Smooth muscle cell (in vitro differentiated cells): ENCODE data around the gene SPNS2. TPM values are rescaled to one million over a fixed set of nuclear protein-coding genes. Genes with fewer than 3 reads are reported as not detected.

ENCODE experiments used
- DNase-seq: peaks from one replicate; lab custom pipeline; 2025; ENCODE audit not compliant: unreplicated experiment; lab: John Stamatoyannopoulos, UW
- H2AFZ ChIP-seq: fragments of 200-600 bp; sonication (generic); 2 replicates; pipeline ENCODE4 v1.6.0; 2016; ENCODE audit warnings: antibody characterized with exemption, low read depth, mild to moderate bottlenecking
- H3F3A ChIP-seq: fragments of 200-600 bp; sonication (generic); 2 replicates; pipeline ENCODE4 v1.6.0; 2017; ENCODE audit warnings: antibody characterized with exemption, low read depth
- H3K27ac ChIP-seq: fragments of 200-600 bp; sonication (generic); 2 replicates; pipeline ENCODE4 v1.5.1; 2016; ENCODE audit warnings: low read depth, mild to moderate bottlenecking
- H3K27me3 ChIP-seq: fragments of 200-600 bp; sonication (generic); 2 replicates; pipeline ENCODE4 v1.6.1; 2016; ENCODE audit warnings: low read depth, mild to moderate bottlenecking
- H3K36me3 ChIP-seq: fragments of 200-600 bp; sonication (generic); 2 replicates; pipeline ENCODE4 v1.5.1; 2016; ENCODE audit warnings: low read depth
- H3K4me1 ChIP-seq: fragments of 200-600 bp; sonication (generic); 2 replicates; pipeline ENCODE4 v1.5.1; 2016; ENCODE audit warnings: low read depth
- H3K4me2 ChIP-seq: fragments of 200-600 bp; sonication (generic); 2 replicates; pipeline ENCODE4 v1.6.0; 2016; ENCODE audit warnings: mild to moderate bottlenecking
- H3K4me3 ChIP-seq: fragments of 200-600 bp; sonication (generic); 2 replicates; pipeline ENCODE4 v1.5.1; 2016; ENCODE audit warnings: mild to moderate bottlenecking
- H3K79me2 ChIP-seq: fragments of 200-600 bp; sonication (generic); 2 replicates; pipeline ENCODE4 v1.6.0; 2016; ENCODE audit warnings: low read depth, mild to moderate bottlenecking
- H3K9ac ChIP-seq: fragments of 200-600 bp; sonication (generic); 2 replicates; pipeline ENCODE4 v1.6.0; 2016; ENCODE audit warnings: low read depth
- H3K9me3 ChIP-seq: fragments of 200-600 bp; sonication (generic); replicated peaks from 2 replicates; pipeline ENCODE4 v1.5.1; 2016; ENCODE audit warnings: low read depth
- H4K20me1 ChIP-seq: fragments of 200-600 bp; sonication (generic); 2 replicates; pipeline ENCODE4 v1.6.0; 2016; ENCODE audit warnings: low read depth
- CTCF ChIP-seq: fragments of 200-600 bp; sonication (generic); IDR thresholded peaks from 2 replicates; pipeline ENCODE4 v1.5.1; 2017; ENCODE audit warnings: borderline replicate concordance, mild to moderate bottlenecking, antibody characterized with exemption; ENCODE audit not compliant: insufficient read depth, poor library complexity, severe bottlenecking
- WGBS: methylation state at CpG from one replicate; pipeline ENCODE4 v1.1.7; 2016; ENCODE audit warnings: low lambda C conversion rate; 5-methylcytosine and 5-hydroxymethylcytosine counted together
- polyA plus RNA-seq: library from polyadenylated mRNA; unstranded; fragments of >200 nt; fragmentation: Nextera tagmentation; extraction: Ambion mirVana; gene quantifications from 2 replicates; pipeline ENCODE4 v1.2.1, GENCODE V29; 2016
- total RNA-seq: library from RNA; depleted of rRNA; stranded (reverse); fragments of >200 nt; gene quantifications from 2 replicates; pipeline ENCODE4 v1.2.3, GENCODE V29; 2014

Gene SPNS2
- total and polyA plus RNA-seq, 2 experiments from 2014 or later, result 5.1 to 16.5 TPM

- Histone ChIP-seq H3K4me1 (peaks cover 17% of the 10 kb centered on the region), H3K27me3 (no peaks in the 10 kb centered on the region)
These were observed 19.2 kb upstream of the SPNS2 start for GRCh38 chr17:4479340-4479981.

GRCh38 chr17:4479982-4480751 lies 18.5 kb upstream of the SPNS2 start:
- peaks cover 17% of the 10 kb centered on the region for H3K4me1 ChIP-seq
- no peak overlapping the region for H3K4me2 ChIP-seq

More at GRCh38 chr17:4479340-4479981, 19.2 kb upstream of the SPNS2 start:
- H3K27ac ChIP-seq, result no peak overlapping the region
- H3K36me3 ChIP-seq, result no peaks in the 10 kb centered on the region
- no peak overlapping the region for H3K9ac ChIP-seq
- H3K4me2 ChIP-seq, result no peak overlapping the region
- no peak overlapping the region for H2AFZ ChIP-seq
- 91% methylated on average over 8 of the region's 8 CpGs for WGBS
- no peaks in the 10 kb centered on the region for H3K9me3 ChIP-seq
- H3F3A ChIP-seq, result no peaks in the 10 kb centered on the region
- DNase-seq, result no peak
- H4K20me1 ChIP-seq, result no peaks in the 10 kb centered on the region
- H3K79me2 ChIP-seq, result no peaks in the 10 kb centered on the region
- no peak overlapping the region for H3K4me3 ChIP-seq
- no peak for TF ChIP-seq CTCF

GRCh38 chr17:4480929-4481898 lies 17.5 kb upstream of the SPNS2 start:
- 63% methylated on average over 14 of the region's 14 CpGs for WGBS
- no peaks in the 10 kb centered on the region for H3K27me3 ChIP-seq
- H3F3A ChIP-seq, result no peaks in the 10 kb centered on the region

More at GRCh38 chr17:4479982-4480751, 18.5 kb upstream of the SPNS2 start:
- H3K4me3 ChIP-seq, result no peak overlapping the region
- no peaks in the 10 kb centered on the region for H3K36me3 ChIP-seq
- no peak overlapping the region for H3K27ac ChIP-seq
- H4K20me1 ChIP-seq, result no peaks in the 10 kb centered on the region
- no peak for TF ChIP-seq CTCF
- H3F3A ChIP-seq, result no peaks in the 10 kb centered on the region
- WGBS, result 79% methylated on average over 13 of the region's 13 CpGs
- no peaks in the 10 kb centered on the region for H3K27me3 ChIP-seq
- H3K79me2 ChIP-seq, result no peaks in the 10 kb centered on the region
- no peak for DNase-seq
- H3K9me3 ChIP-seq, result no peaks in the 10 kb centered on the region
- no peak overlapping the region for H2AFZ ChIP-seq
- no peak overlapping the region for H3K9ac ChIP-seq

More at GRCh38 chr17:4480929-4481898, 17.5 kb upstream of the SPNS2 start:
- Histone ChIP-seq H2AFZ (no peak overlapping the region), H3K27ac (no peak overlapping the region), H3K79me2 (no peaks in the 10 kb centered on the region), H3K4me3 (no peak overlapping the region), H3K4me1 (peaks cover 14% of the 10 kb centered on the region), H3K4me2 (no peak overlapping the region), H3K9ac (no peak overlapping the region), H4K20me1 (no peaks in the 10 kb centered on the region), H3K9me3 (no peaks in the 10 kb centered on the region), H3K36me3 (no peaks in the 10 kb centered on the region)
- DNase-seq, result no peak
- no peak for TF ChIP-seq CTCF
